Adrenal gland (tissue), 5 donors: Measurements from ENCODE around the gene CACUL1.

Source experiments
- POLR2A ChIP-seq, 2 donors: fragments of 450-650 bp; IDR thresholded peaks; one replicate each; pipeline ENCODE4 v1.6.1; 2017; ENCODE audit warnings: antibody characterized with exemption in 2 of 2, mild to moderate bottlenecking in 2 of 2, moderate library complexity in 1 of 2
- TF ChIP-seq, protein P1 (sequence below), 6 experiments: fragments of 450-650 bp in 4 of 6; fragments of 200-600 bp in 2 of 6; sonication (generic) in 1 of 6; IDR thresholded peaks; 1 replicate in 5 of 6; 2 replicates in 1 of 6; pipeline versions ENCODE4 v1.5.1 to v1.8.0; 2016 to 2021; ENCODE audit warnings: antibody characterized with exemption in 6 of 6, mild to moderate bottlenecking in 2 of 6, moderate library complexity in 1 of 6
- donor health status: DM: no; HTN: no; CAD: no.

DNA sequence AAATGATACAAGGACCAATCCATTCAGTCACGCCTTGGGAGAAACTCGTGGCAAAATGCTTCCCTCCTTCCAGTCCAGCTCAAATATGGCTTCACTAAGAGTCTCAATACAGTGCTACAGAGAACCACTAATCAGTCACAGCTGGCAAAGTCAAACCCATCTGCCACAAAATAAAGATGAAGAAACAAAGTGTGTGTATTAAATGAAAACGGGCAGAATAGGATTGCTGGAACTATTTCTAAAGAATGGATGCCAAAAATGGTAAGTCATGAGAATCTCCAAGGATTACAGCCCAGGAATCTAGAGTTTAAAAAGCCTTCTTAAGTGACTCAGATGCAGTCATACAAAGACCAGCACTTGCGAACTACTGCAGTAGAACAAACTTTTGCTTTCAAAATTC lies 61.9 kb downstream of the CACUL1 start:
- TF ChIP-seq, protein P1, sequence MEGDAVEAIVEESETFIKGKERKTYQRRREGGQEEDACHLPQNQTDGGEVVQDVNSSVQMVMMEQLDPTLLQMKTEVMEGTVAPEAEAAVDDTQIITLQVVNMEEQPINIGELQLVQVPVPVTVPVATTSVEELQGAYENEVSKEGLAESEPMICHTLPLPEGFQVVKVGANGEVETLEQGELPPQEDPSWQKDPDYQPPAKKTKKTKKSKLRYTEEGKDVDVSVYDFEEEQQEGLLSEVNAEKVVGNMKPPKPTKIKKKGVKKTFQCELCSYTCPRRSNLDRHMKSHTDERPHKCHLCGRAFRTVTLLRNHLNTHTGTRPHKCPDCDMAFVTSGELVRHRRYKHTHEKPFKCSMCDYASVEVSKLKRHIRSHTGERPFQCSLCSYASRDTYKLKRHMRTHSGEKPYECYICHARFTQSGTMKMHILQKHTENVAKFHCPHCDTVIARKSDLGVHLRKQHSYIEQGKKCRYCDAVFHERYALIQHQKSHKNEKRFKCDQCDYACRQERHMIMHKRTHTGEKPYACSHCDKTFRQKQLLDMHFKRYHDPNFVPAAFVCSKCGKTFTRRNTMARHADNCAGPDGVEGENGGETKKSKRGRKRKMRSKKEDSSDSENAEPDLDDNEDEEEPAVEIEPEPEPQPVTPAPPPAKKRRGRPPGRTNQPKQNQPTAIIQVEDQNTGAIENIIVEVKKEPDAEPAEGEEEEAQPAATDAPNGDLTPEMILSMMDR (IDR thresholded peaks at IDR 0.05): no peak
- no peak for TF ChIP-seq POLR2A (IDR thresholded peaks at IDR 0.05)
